Fibroblast of mammary gland (primary cell): ENCODE results near the gene MUC6.

Experiments used
- DNase-seq: peaks from one replicate; pipeline ENCODE4 v3.0.0-alpha.2; 2010; ENCODE audit warnings: low read depth
- H3K4me3 ChIP-seq: 2 replicates; pipeline ENCODE4 v1.5.1; 2011; ENCODE audit warnings: low read depth, mild to moderate bottlenecking, low read length, moderate library complexity; ENCODE audit not compliant: control insufficient read depth
- TF ChIP-seq, protein P1 (sequence below): conservative IDR thresholded peaks from 2 replicates; pipeline ENCODE4 v1.5.1; 2011; ENCODE audit warnings: low read depth, low read length, inconsistent platforms; ENCODE audit not compliant: control insufficient read depth, insufficient read depth

Gene MUC6

DNA sequence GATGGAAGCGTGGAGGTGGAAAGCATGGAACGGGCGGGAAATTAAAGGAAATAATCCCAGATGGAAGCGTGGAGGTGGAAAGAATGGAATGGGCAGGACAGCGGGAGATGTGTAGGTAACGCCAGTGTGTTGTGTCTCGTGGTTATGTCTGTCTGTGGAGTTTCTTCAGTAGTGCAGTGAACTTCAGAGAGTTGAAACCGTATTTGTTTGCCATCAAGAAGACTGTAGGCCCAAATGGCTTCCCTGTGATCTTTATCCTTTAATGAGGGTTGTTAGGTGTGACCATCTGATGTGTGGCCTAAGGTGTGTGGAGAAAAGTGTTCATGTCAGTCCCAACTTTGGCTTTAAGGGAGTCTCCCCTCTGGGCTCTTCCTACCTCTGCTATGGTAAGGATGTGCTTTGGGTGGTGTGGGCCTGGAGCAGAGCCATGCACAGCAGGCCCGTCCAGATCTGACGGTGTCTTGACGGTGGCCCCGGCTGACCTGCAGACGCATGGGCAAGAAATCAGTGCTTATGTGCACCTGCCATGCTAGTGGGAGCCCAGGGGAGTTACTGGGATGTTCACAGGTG, 71.2 kb downstream of the MUC6 start:
- TF ChIP-seq, protein P1, sequence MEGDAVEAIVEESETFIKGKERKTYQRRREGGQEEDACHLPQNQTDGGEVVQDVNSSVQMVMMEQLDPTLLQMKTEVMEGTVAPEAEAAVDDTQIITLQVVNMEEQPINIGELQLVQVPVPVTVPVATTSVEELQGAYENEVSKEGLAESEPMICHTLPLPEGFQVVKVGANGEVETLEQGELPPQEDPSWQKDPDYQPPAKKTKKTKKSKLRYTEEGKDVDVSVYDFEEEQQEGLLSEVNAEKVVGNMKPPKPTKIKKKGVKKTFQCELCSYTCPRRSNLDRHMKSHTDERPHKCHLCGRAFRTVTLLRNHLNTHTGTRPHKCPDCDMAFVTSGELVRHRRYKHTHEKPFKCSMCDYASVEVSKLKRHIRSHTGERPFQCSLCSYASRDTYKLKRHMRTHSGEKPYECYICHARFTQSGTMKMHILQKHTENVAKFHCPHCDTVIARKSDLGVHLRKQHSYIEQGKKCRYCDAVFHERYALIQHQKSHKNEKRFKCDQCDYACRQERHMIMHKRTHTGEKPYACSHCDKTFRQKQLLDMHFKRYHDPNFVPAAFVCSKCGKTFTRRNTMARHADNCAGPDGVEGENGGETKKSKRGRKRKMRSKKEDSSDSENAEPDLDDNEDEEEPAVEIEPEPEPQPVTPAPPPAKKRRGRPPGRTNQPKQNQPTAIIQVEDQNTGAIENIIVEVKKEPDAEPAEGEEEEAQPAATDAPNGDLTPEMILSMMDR: no peak
- no peak overlapping the region for H3K4me3 ChIP-seq
- no peak for DNase-seq

DNA sequence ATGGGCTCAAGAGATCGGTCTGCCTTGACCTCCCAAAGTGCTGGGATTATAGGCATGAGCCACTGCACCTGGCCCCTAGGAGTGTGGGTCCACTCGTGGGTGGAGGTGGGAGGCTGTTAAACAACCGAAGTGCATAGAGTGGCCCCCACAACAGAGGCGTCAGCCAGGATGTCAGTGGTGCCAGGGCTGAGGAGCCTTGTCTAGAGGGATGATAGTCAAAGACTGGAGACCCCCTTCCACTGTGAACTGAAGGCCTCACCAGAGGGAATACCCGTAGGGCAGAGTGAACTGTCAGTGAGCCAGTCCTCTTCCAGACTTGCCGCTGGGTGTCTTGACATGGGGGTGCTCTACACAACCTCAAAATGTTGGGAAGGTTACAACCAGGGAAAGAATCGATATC, 72.7 kb downstream of the MUC6 start:
- TF ChIP-seq, protein P1: no peak
- DNase-seq: no peak
- H3K4me3 ChIP-seq: no peak overlapping the region
